Stimulated activated memory B cell treated with anti-CD40 and anti-IgM and Interleukin-4, amounts not matched to agents 10 μg/mL and 1 μg/mL and 100 μg/mL, for 72 hours (primary cell): ENCODE measurements around the gene ZNF705A.
"Not testable (repeated sequence)": the region's sequence is repeated elsewhere in the genome, so short reads cannot be mapped to it uniquely, and the experiment has no call there.

Experiments
- ATAC-seq: fragments of 150-1000 bp; cut with Tn5 transposase; 2 replicates; pipeline ENCODE4 v1.10.0; 2021
- H3K27ac Mint-ChIP-seq: one replicate; pipeline ENCODE4 v1.8.0; 2022; ENCODE audit warnings: mild to moderate bottlenecking, mixed read lengths
- H3K27me3 Mint-ChIP-seq: one replicate; pipeline ENCODE4 v1.8.0; 2022; ENCODE audit warnings: mixed read lengths
- H3K36me3 Mint-ChIP-seq: one replicate; pipeline ENCODE4 v1.8.0; 2022; ENCODE audit warnings: mixed read lengths
- H3K4me1 Mint-ChIP-seq: one replicate; pipeline ENCODE4 v1.8.0; 2022; ENCODE audit warnings: mixed read lengths
- H3K4me3 Mint-ChIP-seq: one replicate; pipeline ENCODE4 v1.8.0; 2022; ENCODE audit warnings: mild to moderate bottlenecking, moderate library complexity, mixed read lengths
- H3K9me3 Mint-ChIP-seq: one replicate; pipeline ENCODE4 v1.8.0; 2022; ENCODE audit warnings: mixed read lengths

Gene ZNF705A

DNA sequence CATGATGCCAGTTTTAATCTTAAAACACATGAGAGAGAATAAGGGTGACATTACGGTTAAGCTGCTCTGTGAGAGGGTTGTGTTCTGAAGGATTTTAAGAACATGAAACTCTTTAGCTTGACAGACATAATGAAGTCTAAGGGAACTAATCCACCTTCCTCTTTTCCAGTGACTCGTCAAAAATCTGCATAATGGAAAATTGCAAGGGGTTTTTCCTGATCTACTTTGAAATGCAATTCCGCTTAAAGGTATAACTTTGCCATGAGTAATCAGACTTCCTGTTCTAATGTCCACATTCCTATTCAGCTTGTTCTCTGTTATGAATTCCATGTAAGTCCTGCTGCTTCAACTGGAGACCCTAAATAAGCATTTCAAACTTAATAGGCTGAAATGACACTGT lies at the start of gene ZNF705A:
Gene ZNF705A (plus strand): TSS at position 171 of the 400 bp plus-strand sequence. CDS start 15,611 bp downstream, outside the sequence.
- peaks cover 19% of the 10 kb centered on the region for H3K4me1 Mint-ChIP-seq
- no peaks in the 10 kb centered on the region for H3K36me3 Mint-ChIP-seq
- no peak within 1 kb of the TSS for H3K4me3 Mint-ChIP-seq
- H3K9me3 Mint-ChIP-seq: peaks cover 3% of the 10 kb centered on the region
- no peak for ATAC-seq
- H3K27ac Mint-ChIP-seq: no peak within 1 kb of the TSS
- peaks cover 41% of the 10 kb centered on the region for H3K27me3 Mint-ChIP-seq

DNA sequence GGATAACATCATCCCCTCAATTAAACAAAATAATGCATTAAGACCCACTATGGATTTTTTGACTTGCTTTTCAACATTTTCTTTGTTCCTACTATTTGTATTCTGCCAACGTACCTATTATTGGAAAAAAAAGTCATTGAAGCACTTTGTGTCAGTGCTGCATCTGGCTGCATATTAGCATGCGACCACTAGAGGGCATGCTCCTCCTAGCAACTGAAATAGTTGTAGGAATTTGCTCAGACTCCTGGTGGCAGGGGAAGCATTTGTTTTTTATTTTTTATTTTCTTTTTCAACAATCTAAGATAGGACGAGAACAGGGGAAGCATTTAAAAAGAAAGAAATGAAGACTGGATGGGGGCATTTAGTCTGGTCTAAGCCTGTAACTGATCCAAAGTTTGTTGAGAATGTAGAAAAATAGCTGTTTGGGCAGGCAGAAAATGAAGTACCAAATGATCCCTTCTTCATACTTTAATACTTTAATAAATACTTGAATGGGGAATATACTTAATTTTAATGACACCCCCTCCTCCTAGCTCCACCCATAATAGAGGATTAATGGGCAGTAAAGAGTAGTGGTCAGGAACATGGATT lies 47.9 kb upstream of the ZNF705A start:
- H3K9me3 Mint-ChIP-seq: no peaks in the 10 kb centered on the region
- no peak overlapping the region for H3K27ac Mint-ChIP-seq
- H3K4me3 Mint-ChIP-seq: no peak overlapping the region
- ATAC-seq: peak; percentile 70
- H3K36me3 Mint-ChIP-seq: peaks cover 48% of the 10 kb centered on the region
- no peaks in the 10 kb centered on the region for H3K27me3 Mint-ChIP-seq
- H3K4me1 Mint-ChIP-seq: peaks cover 4% of the 10 kb centered on the region

DNA sequence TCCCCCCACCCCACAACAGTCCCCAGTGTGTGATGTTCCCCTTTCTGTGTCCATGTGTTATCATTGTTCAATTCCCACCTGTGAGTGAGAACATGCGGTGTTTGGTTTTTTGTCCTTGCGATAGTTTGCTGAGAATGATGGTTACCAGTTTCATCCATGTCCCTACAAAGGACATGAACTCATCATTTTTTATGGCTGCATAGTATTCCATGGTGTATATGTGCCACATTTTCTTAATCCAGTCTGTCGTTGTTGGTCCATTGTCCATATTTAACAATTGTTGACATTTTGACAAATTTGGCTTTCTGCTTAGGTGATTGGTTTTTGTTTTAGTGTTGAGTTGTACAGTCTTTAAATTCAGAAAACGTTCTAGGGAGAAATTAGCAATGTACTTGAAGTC lies 43.7 kb upstream of the ZNF705A start:
- not testable (repeated sequence) for H3K27ac Mint-ChIP-seq, ATAC-seq, H3K4me1 Mint-ChIP-seq, H3K9me3 Mint-ChIP-seq, H3K27me3 Mint-ChIP-seq, H3K4me3 Mint-ChIP-seq
- peaks cover 26% of the 10 kb centered on the region for H3K36me3 Mint-ChIP-seq

DNA sequence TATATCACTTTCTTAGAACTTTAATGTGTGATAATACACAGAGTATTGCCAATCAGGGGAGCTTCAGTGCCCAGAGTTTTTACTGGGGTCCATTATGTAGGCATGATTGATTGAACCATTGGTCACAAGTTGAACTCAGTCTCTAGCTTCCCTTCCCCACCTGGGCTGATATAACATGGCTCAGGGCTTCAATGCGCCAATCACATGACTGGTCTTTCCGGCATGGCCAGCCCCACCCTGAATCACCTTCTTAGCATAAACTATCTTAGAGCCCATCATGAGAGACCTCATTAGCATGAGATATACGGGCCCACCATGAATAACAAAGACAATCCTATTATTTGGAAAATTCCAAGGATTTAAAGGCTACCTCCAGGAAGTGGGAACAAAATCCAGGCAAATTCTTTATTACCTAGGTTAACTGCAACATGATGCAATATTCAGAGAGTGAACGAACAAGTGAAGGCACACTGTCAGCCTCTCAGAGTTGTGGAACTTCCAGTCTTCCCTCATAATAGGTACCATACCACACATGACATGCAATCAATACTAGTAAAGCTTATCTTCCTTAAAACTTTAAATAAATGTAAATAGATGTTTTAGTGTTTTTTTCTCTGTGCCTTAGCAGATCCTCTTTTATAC lies 36.6 kb upstream of the ZNF705A start:
- Mint-ChIP-seq H3K27ac (no peak overlapping the region), H3K4me1 (peaks cover 24% of the 10 kb centered on the region), H3K9me3 (no peaks in the 10 kb centered on the region), H3K4me3 (no peak overlapping the region), H3K36me3 (peaks cover 39% of the 10 kb centered on the region), H3K27me3 (no peaks in the 10 kb centered on the region)
- no peak for ATAC-seq

DNA sequence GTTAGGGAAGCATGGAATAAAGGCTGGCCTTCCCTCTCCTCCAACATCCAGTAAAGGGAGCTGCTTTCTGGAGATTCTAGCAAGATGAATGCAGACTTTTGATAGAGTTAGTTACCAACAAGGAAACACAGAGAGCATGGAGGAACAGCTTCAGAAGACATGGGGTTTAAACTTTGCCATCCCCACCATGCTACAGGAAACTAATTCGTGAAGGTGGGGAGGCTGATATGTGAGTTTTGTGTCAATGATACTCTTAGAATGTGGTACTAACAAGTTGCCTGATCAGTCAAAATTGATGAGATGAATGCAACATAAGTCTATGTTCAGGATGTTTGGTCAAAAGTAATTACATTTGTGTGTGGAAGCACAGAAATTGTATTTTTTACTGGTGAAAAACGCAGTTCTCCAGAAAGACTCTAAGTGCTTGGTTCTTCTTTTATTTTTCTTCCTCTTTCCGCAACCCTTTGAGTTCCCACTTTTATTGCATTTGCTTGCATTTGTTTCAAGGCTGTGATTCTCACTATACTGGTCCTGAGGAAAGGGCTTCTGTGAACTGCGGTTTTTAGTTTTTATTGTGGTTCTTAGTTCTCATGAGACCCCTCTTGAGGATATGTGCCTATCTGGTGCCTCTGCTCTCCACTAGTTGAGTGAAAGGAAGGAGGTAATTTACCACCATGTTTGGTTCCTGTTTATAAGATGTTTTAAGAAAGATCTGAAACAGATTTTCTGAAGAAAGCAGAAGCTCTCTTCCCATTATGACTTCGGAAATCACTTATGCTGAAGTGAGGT lies 33.5 kb upstream of the ZNF705A start, which contains the start of gene CLEC4A:
Gene CLEC4A (plus strand): TSS at position 494 of the 789 bp plus-strand sequence. CDS start 262 bp downstream, at position 756.
- Mint-ChIP-seq H3K27me3 (no peaks in the 10 kb centered on the region), H3K9me3 (no peaks in the 10 kb centered on the region), H3K4me1 (peaks cover 24% of the 10 kb centered on the region), H3K4me3 (peak within 1 kb of the TSS; percentile 70), H3K36me3 (peaks cover 39% of the 10 kb centered on the region), H3K27ac (peak within 1 kb of the TSS; percentile 88)
- ATAC-seq: peak; percentile 85

DNA sequence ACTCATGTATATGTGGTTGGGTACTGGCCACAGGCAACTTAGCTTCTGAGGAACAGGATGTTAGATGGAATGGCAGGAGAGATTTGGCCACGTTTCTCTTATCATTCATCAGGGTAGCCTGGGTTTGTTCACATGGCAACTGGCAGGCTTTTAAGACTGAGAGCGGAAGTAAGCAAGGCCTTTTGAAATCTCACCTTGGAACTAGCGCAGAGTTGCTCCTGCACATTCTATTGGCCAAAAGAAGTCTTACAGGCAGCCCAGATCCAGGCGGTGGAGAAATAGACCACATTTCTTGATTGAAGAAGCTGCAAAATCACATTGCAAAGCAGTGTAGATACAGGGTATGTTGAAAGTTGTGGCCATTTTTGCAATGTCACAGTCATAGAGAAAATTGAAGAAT lies 29.7 kb upstream of the ZNF705A start:
- no peak overlapping the region for H3K4me3 Mint-ChIP-seq
- ATAC-seq: no peak
- peaks cover 38% of the 10 kb centered on the region for H3K36me3 Mint-ChIP-seq
- H3K27me3 Mint-ChIP-seq: no peaks in the 10 kb centered on the region
- peaks cover 21% of the 10 kb centered on the region for H3K4me1 Mint-ChIP-seq
- H3K27ac Mint-ChIP-seq: no peak overlapping the region
- no peaks in the 10 kb centered on the region for H3K9me3 Mint-ChIP-seq

DNA sequence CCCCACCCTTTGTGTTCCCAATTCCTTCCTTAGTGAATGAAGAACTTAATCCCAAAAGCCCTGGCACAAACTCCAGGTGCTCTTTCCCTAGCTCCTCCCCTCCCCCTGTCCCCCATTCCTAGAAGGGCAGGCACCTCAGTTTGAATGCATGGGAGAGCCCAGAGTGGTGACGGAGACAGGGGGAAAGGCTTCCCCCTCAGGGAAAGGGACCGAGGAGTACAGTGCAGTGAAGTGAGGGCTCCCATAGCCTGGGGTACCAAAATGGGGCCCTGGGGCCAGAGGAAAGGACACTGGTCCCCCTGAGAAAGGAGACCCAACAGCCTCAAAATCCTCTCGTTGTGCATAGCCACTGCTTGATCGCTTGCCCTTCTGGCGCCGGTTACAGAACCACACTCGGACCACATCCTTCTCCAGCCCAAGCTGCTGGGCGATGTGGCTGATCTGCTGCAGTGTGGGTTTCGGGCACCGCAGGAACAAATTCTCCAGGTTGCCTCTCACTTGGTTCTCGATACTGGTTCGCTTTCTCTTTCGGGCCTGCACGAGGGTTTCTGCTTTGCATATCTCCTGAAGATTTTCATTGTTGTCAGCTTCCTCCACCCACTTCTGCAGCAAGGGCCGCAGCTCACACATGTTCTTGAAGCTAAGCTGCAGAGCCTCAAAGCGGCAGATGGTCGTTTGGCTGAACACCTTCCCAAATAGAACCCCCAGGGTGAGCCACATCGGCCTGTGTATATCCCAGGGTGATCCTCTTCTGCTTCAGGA lies 23.0 kb upstream of the ZNF705A start:
- H3K4me3 Mint-ChIP-seq, H3K27me3 Mint-ChIP-seq, H3K27ac Mint-ChIP-seq, ATAC-seq, H3K9me3 Mint-ChIP-seq, H3K4me1 Mint-ChIP-seq: not testable (repeated sequence)
- peaks cover 60% of the 10 kb centered on the region for H3K36me3 Mint-ChIP-seq

DNA sequence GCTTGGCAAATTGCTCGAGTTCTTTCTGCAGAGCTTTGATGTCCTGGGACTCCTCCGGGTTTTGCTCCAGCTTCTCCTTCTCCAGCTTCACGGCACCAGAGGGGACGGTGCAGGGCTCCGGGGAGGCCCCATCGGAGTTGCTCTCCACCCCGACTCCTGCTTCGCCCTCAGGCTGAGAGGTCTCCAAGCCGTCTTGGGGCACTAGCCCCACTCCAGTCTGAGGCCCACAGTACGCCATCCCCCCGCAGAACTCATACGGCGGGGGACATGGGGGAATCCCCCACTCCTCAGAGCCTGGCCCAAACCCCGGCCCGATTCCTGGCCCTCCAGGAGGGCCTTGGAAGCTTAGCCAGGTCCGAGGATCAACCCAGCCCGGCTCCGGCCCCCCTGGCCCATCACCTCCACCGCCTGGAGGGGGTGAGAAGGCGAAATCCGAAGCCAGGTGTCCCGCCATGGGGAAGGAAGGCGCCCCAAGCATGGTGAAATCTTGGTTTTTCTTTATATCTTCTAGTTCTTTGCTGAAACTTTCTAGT lies 22.4 kb upstream of the ZNF705A start:
- not testable (repeated sequence) for H3K4me3 Mint-ChIP-seq, H3K27ac Mint-ChIP-seq, ATAC-seq, H3K27me3 Mint-ChIP-seq, H3K4me1 Mint-ChIP-seq, H3K9me3 Mint-ChIP-seq
- peaks cover 61% of the 10 kb centered on the region for H3K36me3 Mint-ChIP-seq

DNA sequence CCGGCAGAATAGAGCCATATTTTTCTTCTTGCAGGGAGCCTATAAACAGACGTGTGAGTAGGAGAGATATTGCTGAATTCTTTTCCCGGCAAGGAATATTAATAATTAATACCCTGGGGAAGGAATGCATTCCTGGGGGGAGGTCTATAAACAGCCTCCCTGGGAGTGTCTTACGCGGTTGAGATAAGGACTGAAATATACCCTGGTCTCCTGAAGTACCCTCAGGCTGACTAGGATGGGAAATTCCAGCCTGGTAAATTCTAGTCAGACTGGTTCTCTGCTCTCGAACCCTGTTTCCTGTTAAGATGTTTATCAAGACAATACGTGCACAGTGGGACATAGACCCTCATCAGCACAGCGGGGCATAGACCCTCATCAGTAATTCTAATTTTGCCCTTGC lies 15.2 kb upstream of the ZNF705A start:
- Mint-ChIP-seq H3K27me3 (peaks cover 10% of the 10 kb centered on the region), H3K36me3 (peaks cover 54% of the 10 kb centered on the region)
- H3K4me3 Mint-ChIP-seq, ATAC-seq, H3K9me3 Mint-ChIP-seq, H3K27ac Mint-ChIP-seq, H3K4me1 Mint-ChIP-seq: not testable (repeated sequence)

DNA sequence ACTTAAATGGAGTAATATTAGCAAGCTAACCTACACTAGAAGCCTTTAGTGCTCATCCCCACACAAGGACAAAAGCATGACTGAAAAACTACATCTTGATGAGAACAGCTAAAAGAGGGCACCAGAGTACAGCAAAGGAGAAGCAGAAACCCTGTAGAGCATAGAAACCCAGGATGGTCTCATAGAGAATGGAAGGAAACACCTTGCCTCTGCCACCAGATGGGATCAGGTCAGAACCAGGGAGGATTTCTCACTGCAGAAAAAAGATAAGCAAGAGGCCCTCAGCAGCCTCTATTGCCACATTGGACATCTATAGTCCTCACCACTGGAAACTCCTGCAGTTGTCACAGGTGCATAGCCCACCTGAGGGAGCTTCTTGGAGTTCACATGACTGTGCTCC lies 13.6 kb upstream of the ZNF705A start:
- Mint-ChIP-seq H3K4me1 (no peaks in the 10 kb centered on the region), H3K4me3 (no peak overlapping the region), H3K36me3 (peaks cover 42% of the 10 kb centered on the region), H3K27me3 (peaks cover 10% of the 10 kb centered on the region), H3K9me3 (peaks cover 12% of the 10 kb centered on the region), H3K27ac (no peak overlapping the region)
- no peak for ATAC-seq

DNA sequence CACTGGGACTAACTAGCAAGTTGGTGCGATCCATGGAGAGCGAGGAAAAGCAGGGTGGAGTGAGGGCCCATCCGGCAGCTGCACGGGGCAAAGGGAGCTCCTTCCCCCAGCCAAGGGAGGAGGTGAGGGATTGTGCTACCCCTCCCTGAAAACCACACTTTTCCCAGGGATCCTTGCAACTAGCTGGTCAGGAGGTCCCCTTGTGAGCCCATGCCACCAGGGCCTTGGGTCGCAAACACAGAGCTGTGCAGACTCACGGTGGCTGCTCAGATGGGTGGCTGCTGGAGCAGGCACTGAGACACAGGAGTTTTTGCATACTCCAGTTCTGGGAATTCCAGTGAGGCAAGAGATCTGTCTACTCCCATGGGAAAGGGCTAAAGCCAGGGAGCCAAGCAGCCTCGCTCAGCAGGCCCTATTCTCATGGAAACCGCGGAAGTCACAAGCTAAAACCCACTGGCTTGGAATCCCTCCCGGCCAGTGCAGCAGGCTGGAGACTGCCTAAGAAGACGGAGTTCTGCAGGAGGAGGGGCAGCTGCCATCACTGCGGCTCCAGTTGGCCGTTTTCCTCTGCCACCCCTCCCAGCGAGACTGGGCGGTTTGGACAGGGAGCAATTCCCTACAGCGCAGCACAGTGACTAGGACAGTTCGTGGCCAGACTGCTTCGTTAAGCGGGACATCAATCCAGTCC lies 10.9 kb upstream of the ZNF705A start:
- Mint-ChIP-seq H3K27me3 (peaks cover 10% of the 10 kb centered on the region), H3K27ac (no peak overlapping the region), H3K4me3 (no peak overlapping the region), H3K4me1 (no peaks in the 10 kb centered on the region), H3K36me3 (peaks cover 18% of the 10 kb centered on the region), H3K9me3 (peaks cover 14% of the 10 kb centered on the region)
- ATAC-seq: peak; percentile 39

DNA sequence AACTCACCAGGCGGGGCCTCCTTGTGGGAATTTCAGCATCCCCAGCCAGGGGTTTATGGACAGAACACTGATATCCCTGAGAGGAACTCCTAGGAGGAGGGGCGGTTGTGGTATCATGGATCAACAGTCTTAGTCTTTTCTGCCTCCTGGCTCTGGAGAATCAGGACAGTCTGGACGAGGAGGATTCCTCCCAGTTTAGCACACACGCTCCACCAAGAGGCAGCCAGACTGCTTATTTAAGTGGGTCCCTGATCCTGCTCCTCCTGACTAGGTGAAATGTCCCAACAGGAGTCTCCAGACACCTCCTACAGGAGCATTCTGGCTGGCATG lies 10.4 kb upstream of the ZNF705A start:
- Mint-ChIP-seq H3K27me3 (peaks cover 12% of the 10 kb centered on the region), H3K27ac (no peak overlapping the region), H3K36me3 (peaks cover 13% of the 10 kb centered on the region), H3K9me3 (peaks cover 14% of the 10 kb centered on the region), H3K4me1 (no peaks in the 10 kb centered on the region), H3K4me3 (no peak overlapping the region)
- no peak for ATAC-seq

DNA sequence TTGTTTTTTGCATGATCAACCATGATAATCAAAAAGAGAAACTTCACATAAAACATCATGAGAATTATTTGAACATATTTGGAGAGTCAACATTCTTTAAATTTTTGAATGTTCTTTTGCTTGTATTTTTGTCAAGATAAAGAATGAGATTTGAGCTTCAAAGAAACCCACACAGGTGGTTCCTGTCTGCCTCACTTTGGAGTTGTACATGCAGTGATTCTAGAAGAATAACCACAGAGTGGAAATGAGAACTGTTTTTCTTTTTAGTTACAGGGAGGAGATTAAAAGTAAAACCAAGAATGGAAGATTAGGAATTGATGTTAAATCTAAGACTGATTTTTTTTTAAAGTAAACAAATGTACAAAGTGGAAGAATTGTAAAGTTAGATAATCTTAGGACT lies 2.3 kb upstream of the ZNF705A start:
- Mint-ChIP-seq H3K4me1 (peaks cover 19% of the 10 kb centered on the region), H3K9me3 (peaks cover 2% of the 10 kb centered on the region), H3K27me3 (peaks cover 36% of the 10 kb centered on the region), H3K36me3 (no peaks in the 10 kb centered on the region), H3K4me3 (no peak overlapping the region), H3K27ac (no peak overlapping the region)
- no peak for ATAC-seq

DNA sequence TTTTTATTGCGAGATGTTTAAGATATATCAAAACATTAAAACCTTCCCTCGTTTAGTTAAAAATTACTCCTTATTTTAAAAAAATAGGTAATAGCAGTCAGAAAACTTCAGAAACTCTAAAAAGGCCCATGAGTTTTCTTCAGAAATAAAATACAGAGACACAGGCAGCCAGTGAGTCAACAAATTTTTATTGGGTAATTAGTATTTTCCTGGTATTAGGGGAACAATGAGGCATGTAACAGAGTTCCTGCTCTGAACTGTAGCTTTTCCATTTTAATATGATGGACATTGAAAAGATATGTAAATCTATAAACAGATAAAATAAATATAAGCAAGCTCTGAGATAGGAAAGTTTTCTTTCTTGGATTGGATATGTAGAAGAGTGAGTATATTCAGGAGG lies 399 bp upstream of the ZNF705A start:
- Mint-ChIP-seq H3K4me3 (no peak overlapping the region), H3K4me1 (peaks cover 19% of the 10 kb centered on the region), H3K9me3 (peaks cover 3% of the 10 kb centered on the region), H3K27me3 (peaks cover 43% of the 10 kb centered on the region), H3K27ac (no peak overlapping the region), H3K36me3 (no peaks in the 10 kb centered on the region)
- ATAC-seq: no peak
